ENCODE data around the gene PLCH1. TPM values are rescaled to one million over a fixed set of nuclear protein-coding genes. Genes with fewer than 3 reads are reported as not detected.

The PLCH1 gene
- total RNA-seq, 1 experiment from 2014 or later: 3.8 TPM

GRCh38 chr3:155673421-155673820, 71.5 kb downstream of the PLCH1 start:
- Histone ChIP-seq H3K9me3 (ENCODE audit: control insufficient read depth in 1 of 2, insufficient read depth in 1 of 2, low read depth in 1 of 2, low read length in 2 of 2) (no peaks in the 10 kb centered on the region), H3K4me2 (ENCODE audit: low read length) (no peak overlapping the region), H3K9ac (ENCODE audit: low read length) (no peak overlapping the region), H3K27ac (ENCODE audit: low read depth, low read length) (no peak overlapping the region), H3K79me2 (ENCODE audit: insufficient read depth, low read length) (no peaks in the 10 kb centered on the region), H3K4me3 (replicated peaks in 1 of 2; ENCODE audit: low read depth in 1 of 2, low read length in 2 of 2) (no peak overlapping the region), H2AFZ (ENCODE audit: low read depth, low read length, poor library complexity, severe bottlenecking) (no peak overlapping the region), H3K27me3 (ENCODE audit: insufficient read depth, low read length) (no peaks in the 10 kb centered on the region), H3K4me1 (ENCODE audit: control insufficient read depth in 1 of 2, insufficient read depth in 2 of 2, low read length in 2 of 2) (no peaks in the 10 kb centered on the region), H3K36me3 (ENCODE audit: control insufficient read depth in 1 of 2, insufficient read depth in 2 of 2, low read length in 2 of 2) (no peaks in the 10 kb centered on the region), H3K9me2 (ENCODE audit: insufficient read depth) (no peaks in the 10 kb centered on the region; the same call in 1 of the 2 replicates), H4K20me1 (ENCODE audit: insufficient read depth) (no peaks in the 10 kb centered on the region)
- no peak for TF ChIP-seq EZH2phosphoT487 (IDR thresholded peaks at IDR 0.05; ENCODE audit: borderline replicate concordance)
- no peak for TF ChIP-seq SIN3A (IDR thresholded peaks at IDR 0.05; ENCODE audit: low read depth)
- TF ChIP-seq MAX (IDR thresholded peaks at IDR 0.05): no peak
- no peak for TF ChIP-seq JUND (IDR thresholded peaks at IDR 0.05)
- TF ChIP-seq EZH2 (IDR thresholded peaks at IDR 0.05): no peak
- no peak for TF ChIP-seq CBX3 (IDR thresholded peaks at IDR 0.05; ENCODE audit: low read depth)
- no peak for TF ChIP-seq EGR1 (IDR thresholded peaks at IDR 0.05; ENCODE audit: low read depth)
- TF ChIP-seq CTCF (IDR thresholded peaks at IDR 0.05 in 2 of 3, conservative IDR thresholded peaks at IDR 0.05 in 1 of 3; ENCODE audit: borderline replicate concordance in 1 of 3, insufficient read depth in 1 of 3, low read depth in 2 of 3, low read length in 2 of 3): no peak
- ATAC-seq (no peak), DNase-seq (ENCODE audit: low read depth, low spot score) (no peak)
- CTCF ChIA-PET: no interaction called here
- RAD21 ChIA-PET (ENCODE audit: low non-redundant PET in 1 of 2, low total read pairs in 2 of 2, uncharacterized antibody in 2 of 2, unreplicated experiment in 2 of 2): no interaction called here
- BruUV-seq (replicated peaks): no TSS peak
- POLR2A ChIA-PET: no interaction called here
- intact Hi-C loops (cut with micrococcal nuclease): no loop called here

- ChIA-PET CTCF (no interaction called here), POLR2A (no interaction called here)
- no peak for TF ChIP-seq POLR2A (IDR thresholded peaks at IDR 0.05; ENCODE audit: borderline replicate concordance, extremely low read depth, insufficient read depth, insufficient read length)
- TF ChIP-seq MAX (IDR thresholded peaks at IDR 0.05): no peak
- no peak for TF ChIP-seq SIN3A (IDR thresholded peaks at IDR 0.05; ENCODE audit: low read depth)
- no peak for TF ChIP-seq ELF1 (IDR thresholded peaks at IDR 0.05; ENCODE audit: borderline replicate concordance, low read depth)
- TF ChIP-seq EZH2phosphoT487 (IDR thresholded peaks at IDR 0.05; ENCODE audit: borderline replicate concordance): no peak
- no peak for TF ChIP-seq ZFX (IDR thresholded peaks at IDR 0.05)
- no peak for TF ChIP-seq ZBTB33 (IDR thresholded peaks at IDR 0.05; ENCODE audit: extremely low read depth, insufficient replicate concordance, low read length)
- no peak for TF ChIP-seq SRF (IDR thresholded peaks at IDR 0.05; ENCODE audit: low read depth)
- no peak for TF ChIP-seq JUND (IDR thresholded peaks at IDR 0.05)
- TF ChIP-seq SP1 (IDR thresholded peaks at IDR 0.05; ENCODE audit: low read depth): no peak
- no peak for TF ChIP-seq FOSL1 (IDR thresholded peaks at IDR 0.05; ENCODE audit: low read depth)
- no peak for TF ChIP-seq TCF7L2 (IDR thresholded peaks at IDR 0.05; ENCODE audit: borderline replicate concordance, extremely low read depth, insufficient read depth, insufficient read length)
- TF ChIP-seq EZH2 (IDR thresholded peaks at IDR 0.05): no peak
- no peak for TF ChIP-seq ATF3 (IDR thresholded peaks at IDR 0.05)
- no peak for TF ChIP-seq CBX3 (IDR thresholded peaks at IDR 0.05; ENCODE audit: low read depth)
- TF ChIP-seq EGR1 (IDR thresholded peaks at IDR 0.05; ENCODE audit: low read depth): no peak
Observed at GRCh38 chr3:155670335-155670734, 74.5 kb downstream of the PLCH1 start.

More at GRCh38 chr3:155670335-155670734, 74.5 kb downstream of the PLCH1 start:
- no peaks in the 10 kb centered on the region for H3K27me3 ChIP-seq (ENCODE audit: insufficient read depth, low read length)
- H3K36me3 ChIP-seq (ENCODE audit: control insufficient read depth in 1 of 2, insufficient read depth in 2 of 2, low read length in 2 of 2): no peaks in the 10 kb centered on the region
- no peaks in the 10 kb centered on the region for H4K20me1 ChIP-seq (ENCODE audit: insufficient read depth)
- no peak overlapping the region for H3K4me2 ChIP-seq (ENCODE audit: low read length)
- H3K4me3 ChIP-seq (replicated peaks in 1 of 2; ENCODE audit: low read depth in 1 of 2, low read length in 2 of 2): no peak overlapping the region
- ATAC-seq (no peak), DNase-seq (ENCODE audit: low read depth, low spot score) (no peak)
- intact Hi-C loops (cut with micrococcal nuclease): no loop called here
- RAD21 ChIA-PET (ENCODE audit: low non-redundant PET in 1 of 2, low total read pairs in 2 of 2, uncharacterized antibody in 2 of 2, unreplicated experiment in 2 of 2): no interaction called here
- peaks cover 2 to 3% of the 10 kb centered on the region in 2 experiments; a peak in 3 of 4 replicates for H3K4me1 ChIP-seq (ENCODE audit: control insufficient read depth in 1 of 2, insufficient read depth in 2 of 2, low read length in 2 of 2)
- H3K27ac ChIP-seq (ENCODE audit: low read depth, low read length): no peak overlapping the region
- no peak overlapping the region for H3K9ac ChIP-seq (ENCODE audit: low read length)
- BruUV-seq (replicated peaks): no TSS peak
- H3K9me2 ChIP-seq (ENCODE audit: insufficient read depth): no peaks in the 10 kb centered on the region; the same call in 1 of the 2 replicates
- no peaks in the 10 kb centered on the region for H3K79me2 ChIP-seq (ENCODE audit: insufficient read depth, low read length)
- H2AFZ ChIP-seq (ENCODE audit: low read depth, low read length, poor library complexity, severe bottlenecking): no peak overlapping the region
- H3K9me3 ChIP-seq (ENCODE audit: control insufficient read depth in 1 of 2, insufficient read depth in 1 of 2, low read depth in 1 of 2, low read length in 2 of 2): no peaks in the 10 kb centered on the region
